Nephron (organoid): ENCODE data around the gene VPS33B.

Experiments used
- H3K27ac Mint-ChIP-seq, 3 experiments: 2 replicates each; pipeline ENCODE4 v1.8.0; 2020; ENCODE audit warnings: mixed read lengths in 3 of 3, mild to moderate bottlenecking in 2 of 3, moderate library complexity in 1 of 3
- H3K27me3 Mint-ChIP-seq: 2 replicates; pipeline ENCODE4 v1.8.0; 2021; ENCODE audit warnings: low read depth, mild to moderate bottlenecking, moderate library complexity, mixed read lengths
- H3K36me3 Mint-ChIP-seq: 2 replicates; pipeline ENCODE4 v1.8.0; 2020; ENCODE audit warnings: low read depth, mixed read lengths
- H3K4me1 Mint-ChIP-seq: 2 replicates; pipeline ENCODE4 v1.8.0; 2020; ENCODE audit warnings: mixed read lengths
- H3K4me3 Mint-ChIP-seq, 3 experiments: 2 replicates each; pipeline ENCODE4 v1.8.0; 2020; ENCODE audit warnings: mild to moderate bottlenecking in 3 of 3, mixed read lengths in 3 of 3, moderate library complexity in 2 of 3
- H3K9me3 Mint-ChIP-seq: 2 replicates; pipeline ENCODE4 v1.8.0; 2020; ENCODE audit warnings: mixed read lengths
- CTCF ChIP-seq, 3 experiments: fragments of 200-600 bp; sonication (generic); IDR thresholded peaks; one replicate each; pipeline ENCODE4 v1.5.0; 2021; ENCODE audit warnings: antibody characterized with exemption in 3 of 3; ENCODE audit not compliant: unreplicated experiment in 3 of 3

The VPS33B gene

GRCh38 chr15:91007266-91007665 is 15.1 kb downstream of the VPS33B start:
- Mint-ChIP-seq H3K36me3 (peaks cover 67% of the 10 kb centered on the region), H3K27me3 (no peaks in the 10 kb centered on the region), H3K4me3 (no peak overlapping the region), H3K9me3 (no peaks in the 10 kb centered on the region), H3K4me1 (no peaks in the 10 kb centered on the region), H3K27ac (no peak overlapping the region)
- TF ChIP-seq CTCF (IDR thresholded peaks at IDR 0.05; ENCODE audit: unreplicated experiment in 3 of 3): no peak

GRCh38 chr15:91001209-91001608 is 21.2 kb downstream of the VPS33B start:
- Mint-ChIP-seq H3K27me3 (no peaks in the 10 kb centered on the region), H3K36me3 (peaks cover 67% of the 10 kb centered on the region), H3K4me3 (no peak overlapping the region), H3K4me1 (no peaks in the 10 kb centered on the region), H3K9me3 (no peaks in the 10 kb centered on the region), H3K27ac (no peak overlapping the region)
- no peak for TF ChIP-seq CTCF (IDR thresholded peaks at IDR 0.05; ENCODE audit: unreplicated experiment in 3 of 3)

GRCh38 chr15:90998737-90999136 is 23.7 kb downstream of the VPS33B start:
- peaks cover 49% of the 10 kb centered on the region for H3K36me3 Mint-ChIP-seq
- TF ChIP-seq CTCF (IDR thresholded peaks at IDR 0.05; ENCODE audit: unreplicated experiment in 3 of 3): no peak

GRCh38 chr15:90994417-90995311 is 27.7 kb downstream of the VPS33B start, which contains the start of gene PRC1:
Gene PRC1 (minus strand): TSS chr15:90994535. CDS start chr15:90994417, 118 bp downstream.
- TF ChIP-seq CTCF (IDR thresholded peaks at IDR 0.05; ENCODE audit: unreplicated experiment in 3 of 3): no peak
- Mint-ChIP-seq H3K36me3 (peaks cover 22% of the 10 kb centered on the region), H3K4me1 (peaks cover 23% of the 10 kb centered on the region), H3K27me3 (no peaks in the 10 kb centered on the region), H3K9me3 (no peaks in the 10 kb centered on the region), H3K4me3 (peak within 1 kb of the TSS; percentile 100), H3K27ac (peak within 1 kb of the TSS; percentile 77 to 96 (median 94))

More at GRCh38 chr15:90998737-90999136, 23.7 kb downstream of the VPS33B start:
- Mint-ChIP-seq H3K4me1 (peaks cover 12% of the 10 kb centered on the region), H3K27ac (no peak overlapping the region), H3K9me3 (no peaks in the 10 kb centered on the region), H3K27me3 (no peaks in the 10 kb centered on the region), H3K4me3 (no peak overlapping the region)

GRCh38 chr15:90994059-90994416 is 28.4 kb downstream of the VPS33B start:
- H3K4me3 Mint-ChIP-seq: peak overlapping the region; percentile 100
- no peak for TF ChIP-seq CTCF (IDR thresholded peaks at IDR 0.05; ENCODE audit: unreplicated experiment in 3 of 3)
- H3K4me1 Mint-ChIP-seq: peaks cover 23% of the 10 kb centered on the region
- no peaks in the 10 kb centered on the region for H3K9me3 Mint-ChIP-seq
- H3K27ac Mint-ChIP-seq: peak overlapping the region; percentile 77 to 96 (median 94)
- no peaks in the 10 kb centered on the region for H3K27me3 Mint-ChIP-seq
- peaks cover 18% of the 10 kb centered on the region for H3K36me3 Mint-ChIP-seq
